ENCODE results near the gene HNRNPUL1. TPM values are rescaled to one million over a fixed set of nuclear protein-coding genes. Genes with fewer than 3 reads are reported as not detected.
A peak's percentile ranks its signal among the peaks of the same experiment; 100 is the strongest.

Gene HNRNPUL1
- total and polyA plus RNA-seq, 9 of the 15 experiments (the other 6 are each of a cell fraction or from before 2014, with no cell fraction given): 7.3 to 211 (median 85.0) TPM

GRCh38 chr19:41352609-41353465 lies 88.7 kb downstream of the HNRNPUL1 start (continued):
- TF ChIP-seq, protein P1, sequence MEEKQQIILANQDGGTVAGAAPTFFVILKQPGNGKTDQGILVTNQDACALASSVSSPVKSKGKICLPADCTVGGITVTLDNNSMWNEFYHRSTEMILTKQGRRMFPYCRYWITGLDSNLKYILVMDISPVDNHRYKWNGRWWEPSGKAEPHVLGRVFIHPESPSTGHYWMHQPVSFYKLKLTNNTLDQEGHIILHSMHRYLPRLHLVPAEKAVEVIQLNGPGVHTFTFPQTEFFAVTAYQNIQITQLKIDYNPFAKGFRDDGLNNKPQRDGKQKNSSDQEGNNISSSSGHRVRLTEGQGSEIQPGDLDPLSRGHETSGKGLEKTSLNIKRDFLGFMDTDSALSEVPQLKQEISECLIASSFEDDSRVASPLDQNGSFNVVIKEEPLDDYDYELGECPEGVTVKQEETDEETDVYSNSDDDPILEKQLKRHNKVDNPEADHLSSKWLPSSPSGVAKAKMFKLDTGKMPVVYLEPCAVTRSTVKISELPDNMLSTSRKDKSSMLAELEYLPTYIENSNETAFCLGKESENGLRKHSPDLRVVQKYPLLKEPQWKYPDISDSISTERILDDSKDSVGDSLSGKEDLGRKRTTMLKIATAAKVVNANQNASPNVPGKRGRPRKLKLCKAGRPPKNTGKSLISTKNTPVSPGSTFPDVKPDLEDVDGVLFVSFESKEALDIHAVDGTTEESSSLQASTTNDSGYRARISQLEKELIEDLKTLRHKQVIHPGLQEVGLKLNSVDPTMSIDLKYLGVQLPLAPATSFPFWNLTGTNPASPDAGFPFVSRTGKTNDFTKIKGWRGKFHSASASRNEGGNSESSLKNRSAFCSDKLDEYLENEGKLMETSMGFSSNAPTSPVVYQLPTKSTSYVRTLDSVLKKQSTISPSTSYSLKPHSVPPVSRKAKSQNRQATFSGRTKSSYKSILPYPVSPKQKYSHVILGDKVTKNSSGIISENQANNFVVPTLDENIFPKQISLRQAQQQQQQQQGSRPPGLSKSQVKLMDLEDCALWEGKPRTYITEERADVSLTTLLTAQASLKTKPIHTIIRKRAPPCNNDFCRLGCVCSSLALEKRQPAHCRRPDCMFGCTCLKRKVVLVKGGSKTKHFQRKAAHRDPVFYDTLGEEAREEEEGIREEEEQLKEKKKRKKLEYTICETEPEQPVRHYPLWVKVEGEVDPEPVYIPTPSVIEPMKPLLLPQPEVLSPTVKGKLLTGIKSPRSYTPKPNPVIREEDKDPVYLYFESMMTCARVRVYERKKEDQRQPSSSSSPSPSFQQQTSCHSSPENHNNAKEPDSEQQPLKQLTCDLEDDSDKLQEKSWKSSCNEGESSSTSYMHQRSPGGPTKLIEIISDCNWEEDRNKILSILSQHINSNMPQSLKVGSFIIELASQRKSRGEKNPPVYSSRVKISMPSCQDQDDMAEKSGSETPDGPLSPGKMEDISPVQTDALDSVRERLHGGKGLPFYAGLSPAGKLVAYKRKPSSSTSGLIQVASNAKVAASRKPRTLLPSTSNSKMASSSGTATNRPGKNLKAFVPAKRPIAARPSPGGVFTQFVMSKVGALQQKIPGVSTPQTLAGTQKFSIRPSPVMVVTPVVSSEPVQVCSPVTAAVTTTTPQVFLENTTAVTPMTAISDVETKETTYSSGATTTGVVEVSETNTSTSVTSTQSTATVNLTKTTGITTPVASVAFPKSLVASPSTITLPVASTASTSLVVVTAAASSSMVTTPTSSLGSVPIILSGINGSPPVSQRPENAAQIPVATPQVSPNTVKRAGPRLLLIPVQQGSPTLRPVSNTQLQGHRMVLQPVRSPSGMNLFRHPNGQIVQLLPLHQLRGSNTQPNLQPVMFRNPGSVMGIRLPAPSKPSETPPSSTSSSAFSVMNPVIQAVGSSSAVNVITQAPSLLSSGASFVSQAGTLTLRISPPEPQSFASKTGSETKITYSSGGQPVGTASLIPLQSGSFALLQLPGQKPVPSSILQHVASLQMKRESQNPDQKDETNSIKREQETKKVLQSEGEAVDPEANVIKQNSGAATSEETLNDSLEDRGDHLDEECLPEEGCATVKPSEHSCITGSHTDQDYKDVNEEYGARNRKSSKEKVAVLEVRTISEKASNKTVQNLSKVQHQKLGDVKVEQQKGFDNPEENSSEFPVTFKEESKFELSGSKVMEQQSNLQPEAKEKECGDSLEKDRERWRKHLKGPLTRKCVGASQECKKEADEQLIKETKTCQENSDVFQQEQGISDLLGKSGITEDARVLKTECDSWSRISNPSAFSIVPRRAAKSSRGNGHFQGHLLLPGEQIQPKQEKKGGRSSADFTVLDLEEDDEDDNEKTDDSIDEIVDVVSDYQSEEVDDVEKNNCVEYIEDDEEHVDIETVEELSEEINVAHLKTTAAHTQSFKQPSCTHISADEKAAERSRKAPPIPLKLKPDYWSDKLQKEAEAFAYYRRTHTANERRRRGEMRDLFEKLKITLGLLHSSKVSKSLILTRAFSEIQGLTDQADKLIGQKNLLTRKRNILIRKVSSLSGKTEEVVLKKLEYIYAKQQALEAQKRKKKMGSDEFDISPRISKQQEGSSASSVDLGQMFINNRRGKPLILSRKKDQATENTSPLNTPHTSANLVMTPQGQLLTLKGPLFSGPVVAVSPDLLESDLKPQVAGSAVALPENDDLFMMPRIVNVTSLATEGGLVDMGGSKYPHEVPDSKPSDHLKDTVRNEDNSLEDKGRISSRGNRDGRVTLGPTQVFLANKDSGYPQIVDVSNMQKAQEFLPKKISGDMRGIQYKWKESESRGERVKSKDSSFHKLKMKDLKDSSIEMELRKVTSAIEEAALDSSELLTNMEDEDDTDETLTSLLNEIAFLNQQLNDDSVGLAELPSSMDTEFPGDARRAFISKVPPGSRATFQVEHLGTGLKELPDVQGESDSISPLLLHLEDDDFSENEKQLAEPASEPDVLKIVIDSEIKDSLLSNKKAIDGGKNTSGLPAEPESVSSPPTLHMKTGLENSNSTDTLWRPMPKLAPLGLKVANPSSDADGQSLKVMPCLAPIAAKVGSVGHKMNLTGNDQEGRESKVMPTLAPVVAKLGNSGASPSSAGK (IDR thresholded peaks at IDR 0.05): peak; percentile 74
- TF ChIP-seq, protein P2, sequence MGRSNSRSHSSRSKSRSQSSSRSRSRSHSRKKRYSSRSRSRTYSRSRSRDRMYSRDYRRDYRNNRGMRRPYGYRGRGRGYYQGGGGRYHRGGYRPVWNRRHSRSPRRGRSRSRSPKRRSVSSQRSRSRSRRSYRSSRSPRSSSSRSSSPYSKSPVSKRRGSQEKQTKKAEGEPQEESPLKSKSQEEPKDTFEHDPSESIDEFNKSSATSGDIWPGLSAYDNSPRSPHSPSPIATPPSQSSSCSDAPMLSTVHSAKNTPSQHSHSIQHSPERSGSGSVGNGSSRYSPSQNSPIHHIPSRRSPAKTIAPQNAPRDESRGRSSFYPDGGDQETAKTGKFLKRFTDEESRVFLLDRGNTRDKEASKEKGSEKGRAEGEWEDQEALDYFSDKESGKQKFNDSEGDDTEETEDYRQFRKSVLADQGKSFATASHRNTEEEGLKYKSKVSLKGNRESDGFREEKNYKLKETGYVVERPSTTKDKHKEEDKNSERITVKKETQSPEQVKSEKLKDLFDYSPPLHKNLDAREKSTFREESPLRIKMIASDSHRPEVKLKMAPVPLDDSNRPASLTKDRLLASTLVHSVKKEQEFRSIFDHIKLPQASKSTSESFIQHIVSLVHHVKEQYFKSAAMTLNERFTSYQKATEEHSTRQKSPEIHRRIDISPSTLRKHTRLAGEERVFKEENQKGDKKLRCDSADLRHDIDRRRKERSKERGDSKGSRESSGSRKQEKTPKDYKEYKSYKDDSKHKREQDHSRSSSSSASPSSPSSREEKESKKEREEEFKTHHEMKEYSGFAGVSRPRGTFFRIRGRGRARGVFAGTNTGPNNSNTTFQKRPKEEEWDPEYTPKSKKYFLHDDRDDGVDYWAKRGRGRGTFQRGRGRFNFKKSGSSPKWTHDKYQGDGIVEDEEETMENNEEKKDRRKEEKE (IDR thresholded peaks at IDR 0.05; ENCODE audit: borderline replicate concordance in 1 of 2, control insufficient read depth in 1 of 2, low read depth in 2 of 2, low read length in 1 of 2): no peak
- TF ChIP-seq, protein P3, sequence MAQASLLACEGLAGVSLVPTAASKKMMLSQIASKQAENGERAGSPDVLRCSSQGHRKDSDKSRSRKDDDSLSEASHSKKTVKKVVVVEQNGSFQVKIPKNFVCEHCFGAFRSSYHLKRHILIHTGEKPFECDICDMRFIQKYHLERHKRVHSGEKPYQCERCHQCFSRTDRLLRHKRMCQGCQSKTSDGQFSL (CRISPR knock-in tag; IDR thresholded peaks at IDR 0.05): 0 out of 2 replicates have a peak, but pooled peaks have one; percentile 46
- TF ChIP-seq, protein P3 (tag; IDR thresholded peaks at IDR 0.05): no peak
- TF ChIP-seq, protein P4, sequence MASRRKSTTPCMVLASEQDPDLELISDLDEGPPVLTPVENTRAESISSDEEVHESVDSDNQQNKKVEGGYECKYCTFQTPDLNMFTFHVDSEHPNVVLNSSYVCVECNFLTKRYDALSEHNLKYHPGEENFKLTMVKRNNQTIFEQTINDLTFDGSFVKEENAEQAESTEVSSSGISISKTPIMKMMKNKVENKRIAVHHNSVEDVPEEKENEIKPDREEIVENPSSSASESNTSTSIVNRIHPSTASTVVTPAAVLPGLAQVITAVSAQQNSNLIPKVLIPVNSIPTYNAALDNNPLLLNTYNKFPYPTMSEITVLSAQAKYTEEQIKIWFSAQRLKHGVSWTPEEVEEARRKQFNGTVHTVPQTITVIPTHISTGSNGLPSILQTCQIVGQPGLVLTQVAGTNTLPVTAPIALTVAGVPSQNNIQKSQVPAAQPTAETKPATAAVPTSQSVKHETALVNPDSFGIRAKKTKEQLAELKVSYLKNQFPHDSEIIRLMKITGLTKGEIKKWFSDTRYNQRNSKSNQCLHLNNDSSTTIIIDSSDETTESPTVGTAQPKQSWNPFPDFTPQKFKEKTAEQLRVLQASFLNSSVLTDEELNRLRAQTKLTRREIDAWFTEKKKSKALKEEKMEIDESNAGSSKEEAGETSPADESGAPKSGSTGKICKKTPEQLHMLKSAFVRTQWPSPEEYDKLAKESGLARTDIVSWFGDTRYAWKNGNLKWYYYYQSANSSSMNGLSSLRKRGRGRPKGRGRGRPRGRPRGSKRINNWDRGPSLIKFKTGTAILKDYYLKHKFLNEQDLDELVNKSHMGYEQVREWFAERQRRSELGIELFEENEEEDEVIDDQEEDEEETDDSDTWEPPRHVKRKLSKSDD (conservative IDR thresholded peaks at IDR 0.05; ENCODE audit: low read length): no peak
- TF ChIP-seq DMBX1 (CRISPR knock-in tag; IDR thresholded peaks at IDR 0.05; ENCODE audit: borderline replicate concordance): no peak

Measured in K562 (cell line).